Measurements from ENCODE around the gene SMIM41.
"Not testable (repeated sequence)": the region's sequence is repeated elsewhere in the genome, so short reads cannot be mapped to it uniquely, and the experiment has no call there.

Gene SMIM41

GRCh38 chr12:52085682-52086180 lies 6.2 kb downstream of the SMIM41 start:
- DNase-seq, result no peak

- DNase-seq, result no peak
Observed at GRCh38 chr12:52086366-52086765, 6.9 kb downstream of the SMIM41 start.

- no peak for DNase-seq
Observed at GRCh38 chr12:52086944-52087835, 7.7 kb downstream of the SMIM41 start.

- DNase-seq, result no peak
Observed at GRCh38 chr12:52087961-52088820, 8.7 kb downstream of the SMIM41 start.

- no peak for DNase-seq
Observed at GRCh38 chr12:52089491-52089890, 10.0 kb downstream of the SMIM41 start.

GRCh38 chr12:52090291-52090690 lies 10.8 kb downstream of the SMIM41 start:
- DNase-seq, result no peak

- no peak for DNase-seq
Observed at GRCh38 chr12:52091061-52091460, 11.6 kb downstream of the SMIM41 start.

- no peak for DNase-seq
Observed at GRCh38 chr12:52091869-52092268, 12.4 kb downstream of the SMIM41 start.

GRCh38 chr12:52093346-52093745 lies 13.8 kb downstream of the SMIM41 start:
- no peak for DNase-seq

GRCh38 chr12:52096332-52097044 lies 17.0 kb downstream of the SMIM41 start:
- DNase-seq, result no peak

- no peak for DNase-seq
Observed at GRCh38 chr12:52097045-52097666, 17.7 kb downstream of the SMIM41 start.

GRCh38 chr12:52104431-52105089 lies 25.1 kb downstream of the SMIM41 start:
- not testable (repeated sequence) for DNase-seq

- not testable (repeated sequence) for DNase-seq
Observed at GRCh38 chr12:52116222-52117125, 37.0 kb downstream of the SMIM41 start.

- DNase-seq, result not testable (repeated sequence)
Observed at GRCh38 chr12:52117806-52118475, 38.4 kb downstream of the SMIM41 start.

GRCh38 chr12:52119398-52120254 lies 40.1 kb downstream of the SMIM41 start:
- DNase-seq, result no peak

GRCh38 chr12:52120951-52121823 lies 41.7 kb downstream of the SMIM41 start:
- no peak for DNase-seq

- peak; percentile 50 for DNase-seq
Observed at GRCh38 chr12:52121824-52122539, 42.5 kb downstream of the SMIM41 start.

GRCh38 chr12:52122540-52122871 lies 43.0 kb downstream of the SMIM41 start:
- DNase-seq, result no peak
